Nasal cavity respiratory epithelium epithelial cell of viscerocranial mucosa (primary cell): ENCODE data around the gene RPUSD1. TPM values are rescaled to one million over a fixed set of nuclear protein-coding genes. Genes with fewer than 3 reads are reported as not detected.

Experiments
- total RNA-seq: library from RNA; depleted of rRNA; stranded (reverse); fragments of >200 nt; gene quantifications from 2 replicates; pipeline ENCODE4 v1.2.3, GENCODE V29; 2014

The RPUSD1 gene, protein sequence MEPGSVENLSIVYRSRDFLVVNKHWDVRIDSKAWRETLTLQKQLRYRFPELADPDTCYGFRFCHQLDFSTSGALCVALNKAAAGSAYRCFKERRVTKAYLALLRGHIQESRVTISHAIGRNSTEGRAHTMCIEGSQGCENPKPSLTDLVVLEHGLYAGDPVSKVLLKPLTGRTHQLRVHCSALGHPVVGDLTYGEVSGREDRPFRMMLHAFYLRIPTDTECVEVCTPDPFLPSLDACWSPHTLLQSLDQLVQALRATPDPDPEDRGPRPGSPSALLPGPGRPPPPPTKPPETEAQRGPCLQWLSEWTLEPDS
- total RNA-seq = 24.4 and 24.6 TPM in 2 replicates

DNA sequence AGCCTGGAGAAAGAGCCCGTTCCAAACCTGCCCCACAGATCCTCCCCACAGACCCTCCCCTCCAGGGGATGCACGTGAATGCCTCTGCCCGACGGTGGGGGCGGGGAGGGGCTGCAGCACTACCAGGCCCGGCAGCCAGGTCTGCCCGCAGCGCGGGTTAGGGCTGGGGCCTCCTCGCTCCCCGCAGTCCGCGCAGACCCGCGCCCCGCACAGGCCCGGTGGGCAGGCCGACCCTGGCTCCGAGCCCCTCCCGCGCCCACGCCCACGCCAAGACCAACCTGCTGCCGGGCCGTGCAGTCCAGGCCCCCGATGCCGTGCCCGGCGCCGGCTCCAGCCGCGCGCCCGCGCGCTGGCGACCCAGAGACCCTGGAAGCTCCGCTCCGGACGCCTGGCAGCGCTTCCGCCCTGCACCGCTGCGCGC lies at the start of gene RPUSD1:
RPUSD1 (minus strand) TSS at position 404 of the 421 bp plus-strand sequence. CDS start 644 bp downstream, outside the sequence.

DNA sequence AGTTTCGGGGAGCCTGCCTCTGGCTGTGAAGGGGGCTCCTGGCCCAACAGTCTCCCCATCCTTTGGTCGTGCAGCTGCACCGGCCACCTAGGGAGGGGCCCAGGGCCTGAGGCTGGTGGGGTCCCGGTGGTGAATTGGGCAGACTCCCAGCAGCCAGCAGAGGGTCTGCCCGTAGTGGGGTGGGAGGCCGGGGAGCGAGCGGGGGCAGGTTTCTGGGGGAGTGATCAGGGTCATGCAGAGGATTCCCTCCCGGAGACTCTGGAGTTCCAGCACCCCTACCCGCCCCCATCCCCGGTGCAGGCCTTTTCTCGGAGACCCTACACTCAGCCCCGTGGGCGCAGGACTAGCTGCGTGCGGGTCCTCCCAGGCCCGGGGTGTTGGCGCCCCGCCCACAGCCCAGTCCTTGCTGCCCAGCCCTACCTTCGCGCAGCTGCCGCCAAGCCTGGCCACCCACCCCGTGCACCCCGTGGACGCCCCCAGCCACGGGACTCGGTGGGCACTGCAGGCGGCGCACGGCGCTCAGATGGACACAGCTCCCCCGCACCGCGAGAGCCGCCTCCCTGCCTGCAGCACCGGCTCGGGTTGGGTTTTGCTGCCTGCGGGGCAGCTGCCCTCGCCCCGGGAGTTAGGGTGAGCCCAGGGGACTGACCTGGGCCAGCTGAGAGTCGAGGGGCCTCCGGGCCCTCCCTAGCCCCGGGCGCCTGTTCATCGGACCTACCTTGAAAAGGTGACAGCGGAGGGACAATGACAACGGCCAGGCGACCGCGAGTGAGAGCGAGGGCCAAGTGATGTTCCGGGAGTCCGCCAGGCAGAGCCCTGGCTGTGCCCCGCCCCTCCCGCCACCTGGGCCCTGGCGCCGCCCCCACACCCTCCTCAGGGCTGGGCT lies 12.0 kb upstream of the RPUSD1 start, which contains the start of gene GNG13:
GNG13 (minus strand) TSS at position 787 of the 886 bp plus-strand sequence. CDS start 1,657 bp downstream, outside the sequence.

DNA sequence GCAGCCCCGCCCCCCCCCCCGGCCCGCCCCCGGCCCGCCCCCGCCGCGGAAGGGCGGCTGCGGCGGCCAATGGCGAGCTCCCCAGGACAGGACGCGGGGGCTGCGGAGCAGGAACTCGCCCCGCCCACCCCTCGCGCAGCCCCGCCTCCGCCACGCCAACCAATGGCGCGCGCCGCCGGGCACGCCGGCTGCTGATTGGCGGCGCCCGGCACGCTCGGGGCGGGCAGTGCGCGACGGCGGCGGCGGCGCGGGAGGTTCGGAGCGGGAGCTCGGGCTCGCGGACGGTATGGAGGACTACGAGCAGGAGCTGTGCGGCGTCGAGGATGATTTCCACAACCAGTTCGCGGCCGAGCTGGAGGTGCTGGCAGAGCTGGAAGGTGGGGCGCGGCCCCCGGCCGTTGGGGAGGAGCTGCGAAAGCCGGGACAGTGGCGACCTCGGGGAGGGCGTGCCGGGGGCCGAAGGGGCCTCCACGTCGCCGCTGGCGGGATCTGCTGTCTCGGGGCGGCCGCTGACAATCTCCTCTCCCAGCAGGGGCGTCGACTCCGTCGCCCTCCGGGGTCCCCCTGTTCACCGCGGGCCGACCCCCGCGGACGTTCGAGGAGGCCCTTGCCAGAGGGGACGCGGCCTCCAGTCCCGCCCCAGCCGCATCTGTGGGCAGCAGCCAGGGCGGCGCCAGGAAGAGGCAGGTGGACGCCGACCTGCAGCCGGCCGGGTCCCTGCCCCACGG lies 382 bp upstream of the RPUSD1 start, which contains the start of gene CHTF18:
CHTF18 (plus strand) TSS at position 222 of the 728 bp plus-strand sequence; CDS start at position 287, 65 bp downstream.

DNA sequence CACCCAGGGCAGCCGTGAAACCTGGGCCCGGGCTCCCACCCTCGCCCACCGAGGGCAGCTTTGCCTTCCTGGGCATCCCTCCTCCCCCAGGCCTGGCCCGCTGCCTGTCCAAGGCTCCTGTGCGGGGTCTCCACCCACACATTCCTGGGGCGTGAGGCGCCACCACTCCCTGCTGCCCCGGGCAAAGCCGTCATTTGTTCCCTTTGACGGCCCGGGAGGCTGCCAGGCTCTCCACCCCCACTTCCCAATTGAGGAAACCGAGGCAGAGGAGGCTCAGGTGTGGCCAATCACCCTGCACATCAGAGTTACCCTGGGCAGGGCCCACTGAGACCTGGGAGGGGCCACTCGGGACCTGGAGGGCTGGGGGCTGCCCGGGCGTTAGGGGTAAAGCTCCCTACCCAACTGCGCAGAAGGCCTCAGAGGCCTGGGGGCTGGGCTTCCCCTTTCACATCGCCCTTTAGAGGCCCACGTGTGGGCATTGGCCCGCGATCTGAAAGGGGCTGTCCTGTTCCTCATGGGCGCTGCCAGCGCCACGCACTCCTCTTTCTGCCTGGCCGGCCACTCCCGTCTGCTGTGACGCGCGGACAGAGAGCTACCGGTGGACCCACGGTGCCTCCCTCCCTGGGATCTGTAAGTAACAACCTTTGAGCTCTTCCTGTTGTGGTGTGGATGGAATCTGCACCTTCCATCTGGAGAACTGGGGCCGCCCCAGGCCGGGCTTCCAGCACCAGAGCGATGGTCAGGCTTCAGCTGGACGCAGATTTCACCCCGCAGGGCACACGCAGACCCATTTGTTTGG lies 27.4 kb downstream of the RPUSD1 start, which contains the start of gene MSLN:
MSLN (plus strand) TSS at position 190 of the 799 bp plus-strand sequence. CDS start 1,947 bp downstream, outside the sequence.

DNA sequence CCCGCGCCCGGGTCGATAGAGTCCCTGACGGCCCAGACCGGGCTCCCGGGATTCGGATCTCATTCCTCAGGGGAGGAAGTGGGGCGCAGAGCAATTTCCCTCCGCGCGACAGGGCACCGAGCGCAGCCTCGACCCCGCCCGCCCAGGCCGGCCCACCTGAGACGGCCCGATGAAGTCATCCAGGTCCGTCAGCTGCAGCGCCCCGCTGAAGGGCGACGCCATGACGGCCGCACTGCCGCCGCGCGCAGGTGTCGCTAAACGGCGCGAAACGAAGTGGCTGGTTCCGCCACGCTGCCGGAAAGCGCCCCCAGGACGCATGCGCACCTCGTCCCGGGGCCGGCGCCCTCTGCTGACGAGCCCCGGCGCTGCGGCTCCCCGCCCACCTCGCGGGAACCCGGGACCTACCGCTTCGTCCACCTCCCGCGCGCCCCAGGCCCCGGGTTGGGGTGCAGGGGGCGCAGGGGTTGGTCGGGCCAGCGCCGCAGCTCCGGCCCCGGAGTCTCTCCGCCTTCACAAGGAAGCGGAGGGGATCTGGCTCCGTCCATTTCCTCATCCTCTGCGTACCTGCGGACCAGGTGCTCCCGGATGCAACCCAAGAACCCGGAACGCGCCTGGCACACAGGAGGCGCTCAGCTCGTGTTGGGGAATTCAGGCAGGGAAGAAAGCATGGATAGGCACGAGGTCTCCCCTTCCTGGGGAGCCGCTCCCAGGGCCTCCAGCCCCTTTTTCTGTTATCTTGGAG lies 47.2 kb downstream of the RPUSD1 start, which contains the start of gene CIAO3:
CIAO3 (minus strand) TSS at position 234 of the 742 bp plus-strand sequence; CDS start at position 222, 12 bp downstream.

Other genes starting within 250 kb of the RPUSD1 start
- gene PRR35, start 228.0 kb downstream of the RPUSD1 start, total RNA-seq = under 0.01 TPM in 1 of 2 replicates, not detected in the other
- gene NHLRC4, start 221.4 kb downstream of the RPUSD1 start, total RNA-seq = 0.14 and 0.68 TPM in 2 replicates
- 13.7 and 34.0 TPM in 2 replicates for gene PIGQ, start 218.4 kb downstream of the RPUSD1 start, total RNA-seq
- gene RAB40C, start 198.3 kb downstream of the RPUSD1 start, total RNA-seq = 14.4 and 18.3 TPM in 2 replicates
- under 0.01 and 0.71 TPM in 2 replicates for gene WFIKKN1, start 157.4 kb downstream of the RPUSD1 start, total RNA-seq
- 57.2 and 62.5 TPM in 2 replicates for gene METTL26, start 152.1 kb downstream of the RPUSD1 start, total RNA-seq
- gene MCRIP2, start 146.6 kb downstream of the RPUSD1 start, total RNA-seq = 19.8 and 27.0 TPM in 2 replicates
- gene WDR90, start 139.0 kb downstream of the RPUSD1 start, total RNA-seq = 4.1 and 13.5 TPM in 2 replicates
- 47.8 and 49.3 TPM in 2 replicates for gene RHOT2, start 120.2 kb downstream of the RPUSD1 start, total RNA-seq
- gene RHBDL1, start 112.7 kb downstream of the RPUSD1 start, total RNA-seq = 4.7 and 6.2 TPM in 2 replicates
- 119 and 126 TPM in 2 replicates for gene STUB1, start 108.0 kb downstream of the RPUSD1 start, total RNA-seq
- gene JMJD8, start 104.0 kb downstream of the RPUSD1 start, total RNA-seq = 16.1 and 17.8 TPM in 2 replicates
- 5.5 and 8.9 TPM in 2 replicates for gene WDR24, start 98.0 kb downstream of the RPUSD1 start, total RNA-seq
- 1.4 and 1.7 TPM in 2 replicates for gene FBXL16, start 82.6 kb downstream of the RPUSD1 start, total RNA-seq
- gene METRN, start 73.3 kb downstream of the RPUSD1 start, total RNA-seq = 81.3 and 81.4 TPM in 2 replicates
- 10.0 and 20.5 TPM in 2 replicates for gene ANTKMT, start 67.2 kb downstream of the RPUSD1 start, total RNA-seq
- 1.0 and 1.6 TPM in 2 replicates for gene CCDC78, start 61.9 kb downstream of the RPUSD1 start, total RNA-seq
- 18.4 and 24.3 TPM in 2 replicates for gene HAGHL, start 61.3 kb downstream of the RPUSD1 start, total RNA-seq
- 35.3 and 44.8 TPM in 2 replicates for gene CIAO3, start 47.4 kb downstream of the RPUSD1 start, total RNA-seq
- gene MSLN, start 27.6 kb downstream of the RPUSD1 start, total RNA-seq = 13.0 and 40.5 TPM in 2 replicates
- gene CHTF18, start 239 bp upstream of the RPUSD1 start, total RNA-seq = 2.2 and 3.1 TPM in 2 replicates
- gene GNG13, start 12.4 kb upstream of the RPUSD1 start, total RNA-seq = not detected in 2 replicates
- gene LMF1, start 182.6 kb upstream of the RPUSD1 start, total RNA-seq = 1.7 and 4.1 TPM in 2 replicates
- gene SOX8, start 193.4 kb upstream of the RPUSD1 start, total RNA-seq = under 0.01 TPM in 1 of 2 replicates, not detected in the other